GM18502 (cell line): ENCODE data around the gene DRAP1.

ENCODE experiments used
- ATAC-seq: cut with Tn5 transposase; IDR thresholded peaks from one replicate; pipeline ENCODE4 v1.9.1; 2021; ENCODE audit warnings: mild to moderate bottlenecking; ENCODE audit not compliant: unreplicated experiment, poor library complexity

Gene DRAP1

GRCh38 chr11:65900125-65900898, 18.9 kb upstream of the DRAP1 start, which contains the start of gene FOSL1:
Gene FOSL1 (minus strand): TSS chr11:65900388. CDS start chr11:65900339, 49 bp downstream.
- ATAC-seq: peak; percentile 77

GRCh38 chr11:65900899-65901180, 18.4 kb upstream of the DRAP1 start:
- ATAC-seq: no peak

- ATAC-seq: no peak
Observed at GRCh38 chr11:65903068-65903481, 16.2 kb upstream of the DRAP1 start.

GRCh38 chr11:65903715-65904114, 15.5 kb upstream of the DRAP1 start:
- ATAC-seq: no peak

GRCh38 chr11:65906602-65907001, 12.6 kb upstream of the DRAP1 start:
- no peak for ATAC-seq

- ATAC-seq: no peak
Observed at GRCh38 chr11:65907878-65908277, 11.3 kb upstream of the DRAP1 start.

GRCh38 chr11:65911682-65912568, 7.3 kb upstream of the DRAP1 start:
- ATAC-seq: no peak

- ATAC-seq: no peak
Observed at GRCh38 chr11:65912845-65913244, 6.4 kb upstream of the DRAP1 start.

- ATAC-seq: no peak
Observed at GRCh38 chr11:65915101-65915820, 4.0 kb upstream of the DRAP1 start.

- ATAC-seq: no peak
Observed at GRCh38 chr11:65915821-65916251, 3.4 kb upstream of the DRAP1 start.

- ATAC-seq: no peak
Observed at GRCh38 chr11:65916391-65916790, 2.8 kb upstream of the DRAP1 start.

GRCh38 chr11:65917077-65917433, 2.2 kb upstream of the DRAP1 start:
- no peak for ATAC-seq

- no peak for ATAC-seq
Observed at GRCh38 chr11:65917434-65918210, 1.6 kb upstream of the DRAP1 start.

- ATAC-seq: peak; percentile 51
Observed at GRCh38 chr11:65918211-65919140, 750 bp upstream of the DRAP1 start, which contains the start of gene C11orf68. Gene C11orf68 (minus strand): TSS chr11:65919062. CDS start chr11:65919031, 31 bp downstream.

GRCh38 chr11:65919573-65920371, 546 bp downstream of the DRAP1 start:
- peak; percentile 48 for ATAC-seq

GRCh38 chr11:65920372-65920802, 1.2 kb downstream of the DRAP1 start:
- ATAC-seq: no peak

GRCh38 chr11:65921033-65921555, 1.9 kb downstream of the DRAP1 start:
- ATAC-seq: no peak

- ATAC-seq: no peak
Observed at GRCh38 chr11:65921876-65922275, 2.6 kb downstream of the DRAP1 start.
